ENCODE results near the gene ATP6AP2. TPM values are rescaled to one million over a fixed set of nuclear protein-coding genes. Genes with fewer than 3 reads are reported as not detected.

The ATP6AP2 gene
- total RNA-seq, 3 donors from 2014 or later (not counting 1 experiment from before 2014, with no cell fraction given): 94.3 to 102 (median 99.9) TPM

GRCh38 chrX:40653535-40653934, 72.8 kb downstream of the ATP6AP2 start:
- Histone ChIP-seq H3K36me3 (ENCODE audit: control insufficient read depth, insufficient read depth, low read length) (peaks cover 20% of the 10 kb centered on the region), H3K9me3 (ENCODE audit: control insufficient read depth, insufficient read depth, low read length) (no peaks in the 10 kb centered on the region), H3K27me3 (ENCODE audit: control insufficient read depth, insufficient read depth, low read length) (no peaks in the 10 kb centered on the region), H3K27ac (ENCODE audit: low read length) (no peak overlapping the region), H3K4me3 (ENCODE audit: low read length) (no peak overlapping the region), H3K4me1 (ENCODE audit: control insufficient read depth, insufficient read depth, low read length) (no peaks in the 10 kb centered on the region)
- ATAC-seq (no peak), DNase-seq (no peak)
- intact Hi-C loops (cut with micrococcal nuclease): loop anchor here (10.0 kb wide), 1 partner anchor 461 kb away; no protein-coding TSS in a partner anchor
- Mint-ChIP-seq H3K27ac (no peak overlapping the region), H3K27me3 (ENCODE audit: low read depth in 2 of 2) (no peaks in the 10 kb centered on the region), H3K4me1 (peaks cover 5 to 6% of the 10 kb centered on the region in 2 donors), H3K4me3 (no peak overlapping the region), H3K36me3 (peaks cover 11% of the 10 kb centered on the region), H3K9me3 (no peaks in the 10 kb centered on the region)
- TF ChIP-seq CTCF (IDR thresholded peaks at IDR 0.05): no peak
- WGBS (ENCODE audit: insufficient coverage): 93% methylated on average over 2 of the region's 2 CpGs

Other genes starting within 250 kb of the ATP6AP2 start
- gene MPC1L, start 42.5 kb downstream of the ATP6AP2 start, total RNA-seq: not detected
- gene CXorf38, start 66.6 kb downstream of the ATP6AP2 start, total RNA-seq: 10 to 100 TPM; 27.5 to 46.1 (median 30.9) TPM
- 10 to 100 TPM; 55.3 to 79.1 (median 66.1) TPM for gene MED14, start 154.6 kb downstream of the ATP6AP2 start, total RNA-seq